HEK293T (cell line): ENCODE data around the gene FRMD4B.
"Not testable (repeated sequence)": the region's sequence is repeated elsewhere in the genome, so short reads cannot be mapped to it uniquely, and the experiment has no call there.

ENCODE experiments used
- HDGF ChIP-seq: fragments of 450-650 bp; IDR thresholded peaks from 2 replicates; pipeline ENCODE4 v1.6.1; 2017; ENCODE audit warnings: antibody characterized with exemption, borderline replicate concordance
- SP1 ChIP-seq: fragments of 450-650 bp; IDR thresholded peaks from 2 replicates; pipeline ENCODE4 v1.6.1; 2017

DNA sequence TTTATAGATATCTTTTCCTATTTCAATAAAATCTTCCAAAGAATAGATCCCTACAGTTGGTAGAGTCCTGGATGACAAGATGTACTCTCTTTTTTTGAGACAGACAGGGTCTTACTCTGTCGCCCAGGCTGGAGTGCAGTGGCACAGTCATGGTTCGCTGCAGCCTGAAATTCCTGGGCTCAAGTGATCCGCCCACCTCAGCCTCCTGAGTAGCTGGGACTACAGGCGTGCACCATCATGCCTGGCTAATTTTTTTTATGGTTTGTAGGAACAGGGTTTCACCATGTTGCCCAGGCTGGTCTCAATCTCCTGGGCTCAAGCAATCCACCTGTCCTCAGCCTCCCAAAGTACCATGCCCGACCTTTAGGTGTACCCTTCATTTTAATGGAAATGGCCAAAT lies 109.7 kb downstream of the FRMD4B start:
- TF ChIP-seq HDGF, SP1: not testable (repeated sequence)
